ENCODE measurements around the gene CYRIA.

- TF ChIP-seq GATA3 (IDR thresholded peaks at IDR 0.05; ENCODE audit: low read depth, low read length) (no peak), GATA2 (IDR thresholded peaks at IDR 0.05; ENCODE audit: low read depth, low read length) (no peak)
Measured at GRCh38 chr2:16678964-16679363, 13.3 kb upstream of the CYRIA start.

All from SH-SY5Y (cell line).